ENCODE measurements around the gene GALNS.

- TF ChIP-seq ZBTB33 (IDR thresholded peaks at IDR 0.05) (no peak), CTCF (IDR thresholded peaks at IDR 0.05; ENCODE audit: low read depth, low read length, missing input control) (no peak), YY1 (IDR thresholded peaks at IDR 0.05) (no peak), TAF1 (conservative IDR thresholded peaks at IDR 0.05) (no peak)
These were observed 38.6 kb upstream of the GALNS start for GRCh38 chr16:88895335-88895734.
